Stimulated activated CD8-positive, alpha-beta memory T cell treated with anti-CD3 and anti-CD28 coated beads, Interleukin-12 subunit alpha, Interleukin-12 subunit beta, amount 100 ng/mL, for 1 hour (primary cell): ENCODE data around the gene UBE2V1.
A peak's percentile ranks its signal among the peaks of the same experiment; 100 is the strongest.
"Not testable (repeated sequence)": the region's sequence is repeated elsewhere in the genome, so short reads cannot be mapped to it uniquely, and the experiment has no call there.

Source experiments
- DNase-seq: peaks from one replicate; pipeline ENCODE4 v3.0.0-alpha.2; 2020; ENCODE audit warnings: low read depth

The UBE2V1 gene

GRCh38 chr20:50115041-50115512 lies 2.1 kb upstream of the UBE2V1 start:
- no peak for DNase-seq

- no peak for DNase-seq
Observed at GRCh38 chr20:50113420-50114224, 672 bp upstream of the UBE2V1 start.

- DNase-seq, result no peak
Observed at GRCh38 chr20:50111829-50112495, 988 bp downstream of the UBE2V1 start.

- DNase-seq, result no peak
Observed at GRCh38 chr20:50111120-50111828, 1.7 kb downstream of the UBE2V1 start.

GRCh38 chr20:50110141-50111047 lies 2.6 kb downstream of the UBE2V1 start:
- peak; percentile 23 for DNase-seq

- DNase-seq, result no peak
Observed at GRCh38 chr20:50108556-50109235, 4.3 kb downstream of the UBE2V1 start.

GRCh38 chr20:50107796-50108331 lies 5.1 kb downstream of the UBE2V1 start:
- DNase-seq, result no peak

GRCh38 chr20:50107086-50107660 lies 5.8 kb downstream of the UBE2V1 start:
- no peak for DNase-seq

- DNase-seq, result not testable (repeated sequence)
Observed at GRCh38 chr20:50106669-50107068, 6.3 kb downstream of the UBE2V1 start.

GRCh38 chr20:50103464-50104107 lies 9.4 kb downstream of the UBE2V1 start:
- DNase-seq, result not testable (repeated sequence)

GRCh38 chr20:50102551-50102950 lies 10.4 kb downstream of the UBE2V1 start:
- not testable (repeated sequence) for DNase-seq

- no peak for DNase-seq
Observed at GRCh38 chr20:50101887-50102286, 11.1 kb downstream of the UBE2V1 start.

GRCh38 chr20:50101281-50101680 lies 11.7 kb downstream of the UBE2V1 start:
- no peak for DNase-seq

GRCh38 chr20:50100552-50100951 lies 12.4 kb downstream of the UBE2V1 start:
- no peak for DNase-seq

- no peak for DNase-seq
Observed at GRCh38 chr20:50099565-50099991, 13.4 kb downstream of the UBE2V1 start.

GRCh38 chr20:50099113-50099512 lies 13.8 kb downstream of the UBE2V1 start:
- DNase-seq, result no peak

GRCh38 chr20:50098259-50098658 lies 14.7 kb downstream of the UBE2V1 start:
- no peak for DNase-seq

- no peak for DNase-seq
Observed at GRCh38 chr20:50097843-50098242, 15.1 kb downstream of the UBE2V1 start.

GRCh38 chr20:50096237-50096636 lies 16.7 kb downstream of the UBE2V1 start:
- no peak for DNase-seq
